HepG2 (cell line): ENCODE results near the gene ZNF428. TPM values are rescaled to one million over a fixed set of nuclear protein-coding genes. Genes with fewer than 3 reads are reported as not detected.
A peak's percentile ranks its signal among the peaks of the same experiment; 100 is the strongest.

Experiments
- KDM5B ChIP-seq: sonication (generic); formaldehyde crosslinking; IDR thresholded peaks from 2 replicates; pipeline ENCODE4 v1.4.0; 2020; ENCODE audit warnings: missing genetic modification reagents, mild to moderate bottlenecking, borderline replicate concordance
- NFIC ChIP-seq: IDR thresholded peaks from 2 replicates; pipeline ENCODE4 v1.6.1; 2012; ENCODE audit warnings: mild to moderate bottlenecking, low read length, inconsistent platforms
- NPAS2 ChIP-seq: sonication (generic); formaldehyde crosslinking; IDR thresholded peaks from 2 replicates; pipeline ENCODE4 v1.8.0; 2022; ENCODE audit warnings: mild to moderate bottlenecking, missing genetic modification reagents, borderline replicate concordance
- NR2F6 ChIP-seq, 2 experiments: IDR thresholded peaks; 2 replicates each; pipeline ENCODE4 v1.6.1; 2016; ENCODE audit warnings: antibody characterized with exemption in 1 of 2, mild to moderate bottlenecking in 1 of 2
- NRL ChIP-seq: sonication (generic); formaldehyde crosslinking; IDR thresholded peaks from 2 replicates; pipeline ENCODE4 v1.5.0; 2020; ENCODE audit warnings: missing genetic modification reagents, mild to moderate bottlenecking, moderate library complexity, borderline replicate concordance
- POLR2AphosphoS5 ChIP-seq: IDR thresholded peaks from 2 replicates; pipeline ENCODE4 v1.6.1; 2012; ENCODE audit warnings: low read depth, low read length
- PRPF4 ChIP-seq: fragments of 200-400 bp; formaldehyde crosslinking; IDR thresholded peaks from 2 replicates; pipeline ENCODE4 v1.6.1; 2016; ENCODE audit warnings: low read length, low read depth; ENCODE audit not compliant: poor library complexity, severe bottlenecking
- SCMH1 ChIP-seq: sonication (generic); formaldehyde crosslinking; IDR thresholded peaks from 2 replicates; pipeline ENCODE4 v1.9.0; 2021; ENCODE audit warnings: missing genetic modification reagents, mild to moderate bottlenecking, borderline replicate concordance
- SP2 ChIP-seq: sonication (generic); formaldehyde crosslinking; IDR thresholded peaks from 2 replicates; pipeline ENCODE4 v1.5.1; 2020; ENCODE audit warnings: mild to moderate bottlenecking, missing genetic modification reagents
- YEATS4 ChIP-seq: sonication (generic); formaldehyde crosslinking; IDR thresholded peaks from 2 replicates; pipeline ENCODE4 v1.4.0; 2020; ENCODE audit warnings: missing genetic modification reagents, borderline replicate concordance
- ZBTB42 ChIP-seq: sonication (generic); formaldehyde crosslinking; IDR thresholded peaks from 2 replicates; pipeline ENCODE4 v1.5.0; 2020; ENCODE audit warnings: mild to moderate bottlenecking, missing genetic modification reagents
- ZNF451 ChIP-seq: sonication (generic); formaldehyde crosslinking; IDR thresholded peaks from 2 replicates; pipeline ENCODE4 v1.5.0; 2020; ENCODE audit warnings: mild to moderate bottlenecking, missing genetic modification reagents
- ZNF501 ChIP-seq: sonication (generic); formaldehyde crosslinking; IDR thresholded peaks from 2 replicates; pipeline ENCODE4 v1.5.1; 2020; ENCODE audit warnings: mild to moderate bottlenecking, moderate library complexity, missing genetic modification reagents
- ZNF570 ChIP-seq: sonication (generic); formaldehyde crosslinking; IDR thresholded peaks from 2 replicates; pipeline ENCODE4 v1.4.0; 2020; ENCODE audit warnings: mild to moderate bottlenecking, missing genetic modification reagents, borderline replicate concordance
- ZNF891 ChIP-seq: sonication (generic); formaldehyde crosslinking; IDR thresholded peaks from 2 replicates; pipeline ENCODE4 v1.5.0; 2020; ENCODE audit warnings: mild to moderate bottlenecking, missing genetic modification reagents
- polyA plus RNA-seq, 8 experiments: library from polyadenylated mRNA; depleted of rRNA in 3 of 8; stranded (reverse) in 7 of 8; unstranded in 1 of 8; fragments of >200 nt; fragmentation: Illumina TruSeq in 4 of 8; extraction: Trizol in 4 of 8; gene quantifications; 2 replicates each; pipeline versions ENCODE4 v1.2.1 to v1.2.3, GENCODE V29; 2011 to 2016; ENCODE audit warnings: low read depth in 4 of 8, missing spikeins in 1 of 8, mixed read lengths in 1 of 8; ENCODE audit not compliant: insufficient read depth in 1 of 8
- total RNA-seq, 5 experiments: library from RNA; depleted of rRNA; stranded (reverse); fragments of >200 nt; fragmentation: Illumina TruSeq; extraction: Trizol; gene quantifications; 2 replicates each; pipeline ENCODE4 v1.2.3, GENCODE V29; 2016; ENCODE audit warnings: low read depth in 1 of 5
- TF ChIP-seq, protein P1 (sequence below): sonication (generic); formaldehyde crosslinking; IDR thresholded peaks from 2 replicates; pipeline ENCODE4 v1.8.0; 2022; ENCODE audit warnings: missing genetic modification reagents, low read depth, mild to moderate bottlenecking, borderline replicate concordance
- TF ChIP-seq, protein P2 (sequence below), 2 experiments: sonication (generic) in 1 of 2; formaldehyde crosslinking in 1 of 2; IDR thresholded peaks; 2 replicates each; pipeline versions ENCODE4 v1.6.1 to v1.9.0; 2014 to 2022; ENCODE audit warnings: antibody characterized with exemption in 1 of 2, borderline replicate concordance in 1 of 2, inconsistent platforms in 1 of 2, low read depth in 1 of 2, missing genetic modification reagents in 1 of 2
- TF ChIP-seq, protein P3 (sequence below): sonication (generic); formaldehyde crosslinking; IDR thresholded peaks from 2 replicates; pipeline ENCODE4 v1.4.0; 2020; ENCODE audit warnings: mild to moderate bottlenecking, low read depth, missing genetic modification reagents
- TF ChIP-seq, protein P4 (sequence below): sonication (generic); formaldehyde crosslinking; IDR thresholded peaks from 2 replicates; pipeline ENCODE4 v1.4.0; 2020; ENCODE audit warnings: missing genetic modification reagents, low read depth, mild to moderate bottlenecking, borderline replicate concordance

Gene ZNF428
- total and polyA plus RNA-seq, 2 of the 13 experiments (the other 11 are each of a cell fraction or from before 2014, with no cell fraction given), result 10.4 to 26.9 TPM

DNA sequence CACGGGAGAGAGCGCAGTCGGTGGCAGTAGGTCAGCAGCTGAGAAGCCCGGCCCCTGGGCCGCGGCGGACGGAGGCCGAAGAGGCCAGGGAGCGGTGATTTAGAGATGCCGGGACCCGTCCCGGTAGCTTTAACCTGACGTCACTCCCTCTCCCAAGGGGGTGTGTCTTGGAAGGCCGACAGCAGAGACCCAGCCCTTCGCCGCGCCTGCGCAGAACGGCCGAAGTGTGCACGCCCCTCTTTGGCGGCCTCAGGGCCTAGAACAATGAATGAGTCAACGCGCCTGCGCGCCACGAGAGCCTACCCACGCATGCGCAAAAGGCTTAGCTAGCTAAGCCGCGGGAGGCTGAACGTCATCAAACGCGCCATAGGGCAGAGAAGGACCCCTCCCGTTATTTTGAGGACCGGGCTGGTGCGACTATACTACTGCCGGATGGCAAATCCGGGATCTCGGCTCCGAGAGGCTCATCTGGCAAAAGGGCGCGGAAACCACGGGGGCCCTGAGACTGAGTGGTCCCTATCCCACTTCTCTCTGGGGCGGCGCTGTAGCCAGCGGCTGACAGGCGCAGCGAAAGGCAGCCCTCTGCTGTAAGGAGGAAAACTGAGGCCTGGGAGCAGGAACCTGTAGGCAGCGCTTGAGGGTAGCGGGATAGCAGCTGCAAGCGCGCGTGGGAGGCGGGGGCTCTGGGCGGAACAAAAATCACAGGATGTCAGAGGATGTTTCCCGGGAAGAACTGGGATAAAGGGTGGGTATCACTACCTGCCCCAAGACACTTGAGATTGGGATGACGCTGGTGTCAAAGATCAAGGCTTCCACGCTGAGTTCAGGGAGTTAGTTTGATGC lies 23.2 kb downstream of the ZNF428 start, which contains the start of the genes IRGQ and ZNF576 (continued):
- TF ChIP-seq, protein P1, sequence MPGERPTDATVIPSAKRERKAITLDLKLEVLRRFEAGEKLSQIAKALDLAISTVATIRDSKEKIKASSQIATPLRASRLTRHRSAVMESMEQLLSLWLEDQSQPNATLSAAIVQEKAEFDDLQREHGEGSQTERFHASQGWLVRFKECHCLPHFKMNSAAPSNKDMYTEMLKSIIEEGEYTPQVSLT, result no peak
- TF ChIP-seq ZNF570 (CRISPR knock-in tag) (no peak), SCMH1 (no peak), NRL (CRISPR knock-in tag) (peak; percentile 88; the same call in 1 of the 2 replicates), KDM5B (peak; percentile 68; the same call in 1 of the 2 replicates), ZBTB42 (CRISPR knock-in tag) (no peak), NR2F6 (IDR thresholded peaks at IDR 0.05) (peak; percentile 70), NR2F6 (CRISPR knock-in tag; IDR thresholded peaks at IDR 0.05) (peak; percentile 72), NFIC (no peak), ZNF451 (CRISPR knock-in tag) (0 out of 2 replicates have a peak, but pooled peaks have one; percentile 41), SP2 (CRISPR knock-in tag) (0 out of 2 replicates have a peak, but pooled peaks have one; percentile 11), NPAS2 (no peak), ZNF891 (CRISPR knock-in tag) (no peak), PRPF4 (no peak), ZNF501 (peak; percentile 94), YEATS4 (CRISPR knock-in tag) (peak; percentile 46; the same call in 1 of the 2 replicates), POLR2AphosphoS5 (peak; percentile 75)
- TF ChIP-seq, protein P2, sequence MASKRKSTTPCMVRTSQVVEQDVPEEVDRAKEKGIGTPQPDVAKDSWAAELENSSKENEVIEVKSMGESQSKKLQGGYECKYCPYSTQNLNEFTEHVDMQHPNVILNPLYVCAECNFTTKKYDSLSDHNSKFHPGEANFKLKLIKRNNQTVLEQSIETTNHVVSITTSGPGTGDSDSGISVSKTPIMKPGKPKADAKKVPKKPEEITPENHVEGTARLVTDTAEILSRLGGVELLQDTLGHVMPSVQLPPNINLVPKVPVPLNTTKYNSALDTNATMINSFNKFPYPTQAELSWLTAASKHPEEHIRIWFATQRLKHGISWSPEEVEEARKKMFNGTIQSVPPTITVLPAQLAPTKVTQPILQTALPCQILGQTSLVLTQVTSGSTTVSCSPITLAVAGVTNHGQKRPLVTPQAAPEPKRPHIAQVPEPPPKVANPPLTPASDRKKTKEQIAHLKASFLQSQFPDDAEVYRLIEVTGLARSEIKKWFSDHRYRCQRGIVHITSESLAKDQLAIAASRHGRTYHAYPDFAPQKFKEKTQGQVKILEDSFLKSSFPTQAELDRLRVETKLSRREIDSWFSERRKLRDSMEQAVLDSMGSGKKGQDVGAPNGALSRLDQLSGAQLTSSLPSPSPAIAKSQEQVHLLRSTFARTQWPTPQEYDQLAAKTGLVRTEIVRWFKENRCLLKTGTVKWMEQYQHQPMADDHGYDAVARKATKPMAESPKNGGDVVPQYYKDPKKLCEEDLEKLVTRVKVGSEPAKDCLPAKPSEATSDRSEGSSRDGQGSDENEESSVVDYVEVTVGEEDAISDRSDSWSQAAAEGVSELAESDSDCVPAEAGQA (IDR thresholded peaks at IDR 0.05; ENCODE audit: low read depth), result peak; percentile 82
- TF ChIP-seq, protein P2 (CRISPR knock-in tag; IDR thresholded peaks at IDR 0.05; ENCODE audit: borderline replicate concordance), result no peak
- TF ChIP-seq, protein P3, sequence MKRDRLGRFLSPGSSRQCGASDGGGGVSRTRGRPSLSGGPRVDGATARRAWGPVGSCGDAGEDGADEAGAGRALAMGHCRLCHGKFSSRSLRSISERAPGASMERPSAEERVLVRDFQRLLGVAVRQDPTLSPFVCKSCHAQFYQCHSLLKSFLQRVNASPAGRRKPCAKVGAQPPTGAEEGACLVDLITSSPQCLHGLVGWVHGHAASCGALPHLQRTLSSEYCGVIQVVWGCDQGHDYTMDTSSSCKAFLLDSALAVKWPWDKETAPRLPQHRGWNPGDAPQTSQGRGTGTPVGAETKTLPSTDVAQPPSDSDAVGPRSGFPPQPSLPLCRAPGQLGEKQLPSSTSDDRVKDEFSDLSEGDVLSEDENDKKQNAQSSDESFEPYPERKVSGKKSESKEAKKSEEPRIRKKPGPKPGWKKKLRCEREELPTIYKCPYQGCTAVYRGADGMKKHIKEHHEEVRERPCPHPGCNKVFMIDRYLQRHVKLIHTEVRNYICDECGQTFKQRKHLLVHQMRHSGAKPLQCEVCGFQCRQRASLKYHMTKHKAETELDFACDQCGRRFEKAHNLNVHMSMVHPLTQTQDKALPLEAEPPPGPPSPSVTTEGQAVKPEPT (CRISPR knock-in tag), result peak; percentile 83; the same call in 1 of the 2 replicates
- TF ChIP-seq, protein P4, sequence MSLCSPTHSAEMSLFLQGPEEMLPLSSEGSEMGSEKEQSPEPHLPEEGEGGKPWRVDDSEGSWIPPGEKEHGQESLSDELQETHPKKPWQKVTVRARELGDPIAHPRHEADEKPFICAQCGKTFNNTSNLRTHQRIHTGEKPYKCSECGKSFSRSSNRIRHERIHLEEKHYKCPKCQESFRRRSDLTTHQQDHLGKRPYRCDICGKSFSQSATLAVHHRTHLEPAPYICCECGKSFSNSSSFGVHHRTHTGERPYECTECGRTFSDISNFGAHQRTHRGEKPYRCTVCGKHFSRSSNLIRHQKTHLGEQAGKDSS (CRISPR knock-in tag), result no peak; the same call in 1 of the 2 replicates
